Measurements from ENCODE around the gene PIK3AP1.
"Not testable (repeated sequence)": the region's sequence is repeated elsewhere in the genome, so short reads cannot be mapped to it uniquely, and the experiment has no call there.

Gene PIK3AP1

GRCh38 chr10:96584035-96584434 lies 136.3 kb downstream of the PIK3AP1 start:
- no peak overlapping the region for H3K4me3 ChIP-seq (ENCODE audit: low read length)
- no peak for DNase-seq (ENCODE audit: low read depth)
- TF ChIP-seq CTCF (conservative IDR thresholded peaks at IDR 0.05; ENCODE audit: low read depth, low read length): no peak

- H3K4me3 ChIP-seq (ENCODE audit: low read length): no peak overlapping the region
- no peak for TF ChIP-seq CTCF (conservative IDR thresholded peaks at IDR 0.05; ENCODE audit: low read depth, low read length)
- DNase-seq (ENCODE audit: low read depth): no peak
Observed at GRCh38 chr10:96579133-96579532, 141.2 kb downstream of the PIK3AP1 start.

- DNase-seq (ENCODE audit: low read depth): no peak
- TF ChIP-seq CTCF (conservative IDR thresholded peaks at IDR 0.05; ENCODE audit: low read depth, low read length): no peak
- no peak overlapping the region for H3K4me3 ChIP-seq (ENCODE audit: low read length)
Observed at GRCh38 chr10:96578633-96579032, 141.7 kb downstream of the PIK3AP1 start.

GRCh38 chr10:96578022-96578421 lies 142.3 kb downstream of the PIK3AP1 start:
- no peak overlapping the region for H3K4me3 ChIP-seq (ENCODE audit: low read length)
- DNase-seq (ENCODE audit: low read depth): no peak
- no peak for TF ChIP-seq CTCF (conservative IDR thresholded peaks at IDR 0.05; ENCODE audit: low read depth, low read length)

- no peak for TF ChIP-seq CTCF (conservative IDR thresholded peaks at IDR 0.05; ENCODE audit: low read depth, low read length)
- DNase-seq (ENCODE audit: low read depth): no peak
- no peak overlapping the region for H3K4me3 ChIP-seq (ENCODE audit: low read length)
Observed at GRCh38 chr10:96577069-96577468, 143.2 kb downstream of the PIK3AP1 start.

- TF ChIP-seq CTCF (conservative IDR thresholded peaks at IDR 0.05; ENCODE audit: low read depth, low read length): no peak
- no peak for DNase-seq (ENCODE audit: low read depth)
- no peak overlapping the region for H3K4me3 ChIP-seq (ENCODE audit: low read length)
Observed at GRCh38 chr10:96576277-96576980, 143.9 kb downstream of the PIK3AP1 start.

GRCh38 chr10:96574564-96574963 lies 145.8 kb downstream of the PIK3AP1 start:
- not testable (repeated sequence) for DNase-seq (ENCODE audit: low read depth)

More at GRCh38 chr10:96574564-96574963, 145.8 kb downstream of the PIK3AP1 start:
- H3K4me3 ChIP-seq (ENCODE audit: low read length): not testable (repeated sequence)
